Measurements from ENCODE around the gene DLG1. TPM values are rescaled to one million over a fixed set of nuclear protein-coding genes. Genes with fewer than 3 reads are reported as not detected.

Gene DLG1
- total and polyA plus RNA-seq, 8 donors: 17.9 to 173 (median 92.9) TPM

DNA sequence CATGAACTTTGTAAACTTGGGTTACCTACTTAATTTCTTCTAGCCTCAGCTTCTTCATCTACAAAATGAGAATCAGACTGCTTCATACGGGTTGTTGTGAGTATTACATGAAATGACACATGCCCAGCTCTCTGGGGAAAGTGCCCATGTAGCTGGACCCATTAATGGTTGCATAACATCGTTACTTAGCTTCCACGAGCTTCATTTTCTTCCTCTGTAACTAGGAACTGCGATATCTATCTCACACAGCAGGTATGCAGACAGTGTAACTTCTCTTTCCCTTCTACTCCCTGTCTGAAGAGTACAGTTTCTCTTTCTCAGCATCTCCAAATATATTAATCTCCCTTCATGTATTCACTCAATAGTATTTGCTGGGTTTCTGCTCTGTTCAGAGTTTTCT is 37.9 kb upstream of the DLG1 start:
- Histone ChIP-seq H3K4me1 (no peaks in the 10 kb centered on the region), H3K4me3 (no peak overlapping the region), H3K27me3 (no peaks in the 10 kb centered on the region), H3K9me3 (no peaks in the 10 kb centered on the region), H3K27ac (no peak overlapping the region), H3K36me3 (no peaks in the 10 kb centered on the region)
- no peak for TF ChIP-seq POLR2A (IDR thresholded peaks at IDR 0.05)
- no peak for TF ChIP-seq CTCF (IDR thresholded peaks at IDR 0.05)
- no peak for TF ChIP-seq EP300 (IDR thresholded peaks at IDR 0.05)
- TF ChIP-seq POLR2AphosphoS5 (IDR thresholded peaks at IDR 0.05): no peak
- WGBS, 5 donors: 78 to 86% (median 83%) methylated on average over 4 of the region's 4 CpGs
- no peak for DNase-seq
- intact Hi-C loops (cut with DNase I; ENCODE audit: low total_unique reads): no loop called here

GRCh38 chr3:197335428-197336132 is 37.2 kb upstream of the DLG1 start:
- Histone ChIP-seq H3K4me1 (no peaks in the 10 kb centered on the region), H3K9me3 (no peaks in the 10 kb centered on the region), H3K36me3 (no peaks in the 10 kb centered on the region), H3K27ac (no peak overlapping the region), H3K4me3 (no peak overlapping the region), H3K27me3 (no peaks in the 10 kb centered on the region)
- intact Hi-C loops (cut with DNase I; ENCODE audit: low total_unique reads): no loop called here
- 83 to 92% (median 87%) methylated on average over 13 of the region's 13 CpGs for WGBS, 5 donors
- peak in 1 of 2 donors; percentile 51 for DNase-seq
- no peak for TF ChIP-seq POLR2AphosphoS5 (IDR thresholded peaks at IDR 0.05)
- TF ChIP-seq EP300 (IDR thresholded peaks at IDR 0.05): no peak
- TF ChIP-seq POLR2A (IDR thresholded peaks at IDR 0.05): no peak
- TF ChIP-seq CTCF (IDR thresholded peaks at IDR 0.05): no peak

DNA sequence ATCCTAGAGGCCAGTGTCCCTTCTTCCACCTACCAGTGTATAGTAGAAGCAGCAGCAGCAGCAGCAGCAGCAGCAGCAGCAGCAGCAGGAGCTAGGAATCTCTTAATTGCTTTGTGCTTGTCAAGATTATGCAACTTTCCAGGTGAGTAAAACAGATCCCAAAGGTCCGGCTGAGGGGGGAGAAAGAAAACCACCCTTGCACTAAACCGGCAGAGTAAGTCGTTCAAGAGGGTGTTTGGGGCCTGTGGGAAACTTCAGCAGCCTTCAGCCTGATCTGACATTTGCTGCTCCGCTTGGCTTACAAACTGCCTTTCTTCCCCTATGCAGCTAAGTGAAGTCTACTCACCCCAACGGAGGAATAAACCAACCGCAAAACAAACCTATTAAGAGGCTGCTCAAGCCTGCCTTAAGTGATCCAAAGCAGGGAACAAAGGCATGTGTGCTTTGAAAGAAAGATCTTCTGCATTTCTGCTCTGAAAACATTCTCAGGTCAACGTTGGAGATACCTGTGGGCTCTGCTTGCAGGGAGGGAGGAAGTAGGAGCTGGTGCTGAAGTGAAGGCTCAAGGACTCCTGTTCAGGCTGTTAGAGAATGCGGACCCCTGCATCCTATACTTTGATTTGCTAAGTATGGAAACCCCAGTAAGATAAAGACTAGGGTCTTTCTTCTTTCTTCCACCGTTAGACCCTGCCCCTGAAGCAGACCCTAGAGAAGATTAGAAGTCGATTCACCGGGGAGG is 35.7 kb upstream of the DLG1 start:
- Histone ChIP-seq H3K27me3 (no peaks in the 10 kb centered on the region), H3K9me3 (no peaks in the 10 kb centered on the region), H3K4me3 (no peak overlapping the region), H3K4me1 (peaks cover 0 to 6% (median 0%) of the 10 kb centered on the region in 4 donors), H3K36me3 (no peaks in the 10 kb centered on the region), H3K27ac (no peak overlapping the region)
- whole genome bisulfite sequencing, 5 donors: 58 to 77% (median 65%) methylated on average over 11 of the region's 11 CpGs
- TF ChIP-seq POLR2A (IDR thresholded peaks at IDR 0.05) (no peak), CTCF (IDR thresholded peaks at IDR 0.05) (no peak), EP300 (IDR thresholded peaks at IDR 0.05) (no peak), POLR2AphosphoS5 (IDR thresholded peaks at IDR 0.05) (no peak)
- intact Hi-C loops (cut with DNase I; ENCODE audit: low total_unique reads): no loop called here
- DNase-seq: peak in 1 of 2 donors; percentile 49

- Histone ChIP-seq H3K27ac (no peak overlapping the region), H3K36me3 (no peaks in the 10 kb centered on the region), H3K27me3 (no peaks in the 10 kb centered on the region), H3K4me1 (peaks cover 0 to 6% (median 0%) of the 10 kb centered on the region in 4 donors), H3K4me3 (no peak overlapping the region), H3K9me3 (no peaks in the 10 kb centered on the region)
- no peak for DNase-seq
- intact Hi-C loops (cut with DNase I; ENCODE audit: low total_unique reads): no loop called here
- no peak for TF ChIP-seq EP300 (IDR thresholded peaks at IDR 0.05)
- no peak for TF ChIP-seq POLR2A (IDR thresholded peaks at IDR 0.05)
- no peak for TF ChIP-seq POLR2AphosphoS5 (IDR thresholded peaks at IDR 0.05)
- TF ChIP-seq CTCF (IDR thresholded peaks at IDR 0.05): no peak
- 64 to 83% (median 69%) methylated on average over 3 of the region's 3 CpGs for whole genome bisulfite sequencing, 5 donors
Observed at GRCh38 chr3:197331131-197331530, 32.7 kb upstream of the DLG1 start.

All from stomach (tissue), 9 donors.